Suprapubic skin (tissue), 4 donors: ENCODE measurements around the gene ERCC2. TPM values are rescaled to one million over a fixed set of nuclear protein-coding genes. Genes with fewer than 3 reads are reported as not detected.

ENCODE experiments used
- DNase-seq, 2 donors: peaks; one replicate each; pipeline ENCODE4 v3.0.0-alpha.2; 2019; ENCODE audit warnings: low spot score in 2 of 2
- H3K27ac ChIP-seq: fragments of 200-600 bp; sonication (generic); one replicate; pipeline ENCODE4 v1.5.1; 2019
- H3K27me3 ChIP-seq: fragments of 200-600 bp; sonication (generic); one replicate; pipeline ENCODE4 v1.5.1; 2019
- H3K36me3 ChIP-seq: fragments of 200-600 bp; sonication (generic); one replicate; pipeline ENCODE4 v1.5.1; 2019
- H3K4me1 ChIP-seq: fragments of 200-600 bp; sonication (generic); one replicate; pipeline ENCODE4 v1.5.1; 2019
- H3K4me3 ChIP-seq: fragments of 200-600 bp; sonication (generic); one replicate; pipeline ENCODE4 v1.5.1; 2019; ENCODE audit warnings: mild to moderate bottlenecking
- H3K9me3 ChIP-seq: fragments of 200-600 bp; sonication (generic); one replicate; pipeline ENCODE4 v1.5.1; 2019
- EP300 ChIP-seq: sonication (generic); formaldehyde crosslinking; IDR thresholded peaks from one replicate; pipeline ENCODE4 v1.6.1; 2017; ENCODE audit warnings: antibody characterized with exemption
- POLR2A ChIP-seq, 2 donors: fragments of 450-650 bp; IDR thresholded peaks; one replicate each; pipeline ENCODE4 v1.6.1; 2017; ENCODE audit warnings: antibody characterized with exemption in 2 of 2, mild to moderate bottlenecking in 2 of 2, moderate library complexity in 2 of 2
- POLR2AphosphoS5 ChIP-seq, 3 donors: sonication (generic); formaldehyde crosslinking; IDR thresholded peaks; one replicate each; pipeline ENCODE4 v1.6.1; 2017; ENCODE audit warnings: antibody characterized with exemption in 3 of 3
- WGBS: methylation state at CpG from one replicate; pipeline ENCODE4 v1.1.5; 2018; 5-methylcytosine and 5-hydroxymethylcytosine counted together
- total RNA-seq, 4 donors: library from RNA; depleted of rRNA; stranded (reverse); fragments of >200 nt; gene quantifications; one replicate each; pipeline ENCODE4 v1.1.0, GENCODE V29; 2016
- TF ChIP-seq, protein P1 (sequence below), 2 donors: fragments of 200-600 bp in 1 of 2; fragments of 450-650 bp in 1 of 2; sonication (generic) in 1 of 2; IDR thresholded peaks; one replicate each; pipeline ENCODE4 v1.5.1; 2016 to 2019; ENCODE audit warnings: antibody characterized with exemption in 2 of 2, mild to moderate bottlenecking in 1 of 2, moderate library complexity in 1 of 2

Gene ERCC2
- total RNA-seq, 4 donors from 2014 or later = 10.2 to 22.3 (median 14.1) TPM

DNA sequence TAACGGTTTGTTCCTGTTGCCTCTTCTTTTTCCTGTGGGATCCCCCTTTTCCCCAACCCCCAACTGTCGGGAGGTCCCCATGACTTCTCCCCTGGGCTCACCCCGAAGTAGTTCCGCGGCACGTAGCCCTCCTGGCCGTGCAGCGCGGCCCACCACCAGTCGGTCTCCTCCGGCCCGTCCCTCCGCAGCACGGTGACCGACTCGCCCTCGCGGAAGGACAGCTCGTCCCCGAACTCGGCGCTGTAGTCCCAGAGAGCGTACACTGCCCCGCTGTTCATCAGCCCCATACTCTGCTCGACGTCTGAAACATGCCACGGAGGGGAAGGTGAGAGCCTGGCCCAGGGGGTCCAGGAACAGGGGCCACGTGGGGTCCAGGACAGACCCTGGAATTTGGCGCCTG, 12.1 kb upstream of the ERCC2 start:
- TF ChIP-seq POLR2A (IDR thresholded peaks at IDR 0.05) (no peak), POLR2AphosphoS5 (IDR thresholded peaks at IDR 0.05) (no peak), EP300 (no peak)
- TF ChIP-seq, protein P1, sequence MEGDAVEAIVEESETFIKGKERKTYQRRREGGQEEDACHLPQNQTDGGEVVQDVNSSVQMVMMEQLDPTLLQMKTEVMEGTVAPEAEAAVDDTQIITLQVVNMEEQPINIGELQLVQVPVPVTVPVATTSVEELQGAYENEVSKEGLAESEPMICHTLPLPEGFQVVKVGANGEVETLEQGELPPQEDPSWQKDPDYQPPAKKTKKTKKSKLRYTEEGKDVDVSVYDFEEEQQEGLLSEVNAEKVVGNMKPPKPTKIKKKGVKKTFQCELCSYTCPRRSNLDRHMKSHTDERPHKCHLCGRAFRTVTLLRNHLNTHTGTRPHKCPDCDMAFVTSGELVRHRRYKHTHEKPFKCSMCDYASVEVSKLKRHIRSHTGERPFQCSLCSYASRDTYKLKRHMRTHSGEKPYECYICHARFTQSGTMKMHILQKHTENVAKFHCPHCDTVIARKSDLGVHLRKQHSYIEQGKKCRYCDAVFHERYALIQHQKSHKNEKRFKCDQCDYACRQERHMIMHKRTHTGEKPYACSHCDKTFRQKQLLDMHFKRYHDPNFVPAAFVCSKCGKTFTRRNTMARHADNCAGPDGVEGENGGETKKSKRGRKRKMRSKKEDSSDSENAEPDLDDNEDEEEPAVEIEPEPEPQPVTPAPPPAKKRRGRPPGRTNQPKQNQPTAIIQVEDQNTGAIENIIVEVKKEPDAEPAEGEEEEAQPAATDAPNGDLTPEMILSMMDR (IDR thresholded peaks at IDR 0.05) = no peak
- no peak for DNase-seq
- H3K27me3 ChIP-seq = peaks cover 20% of the 10 kb centered on the region
- peaks cover 9% of the 10 kb centered on the region for H3K4me1 ChIP-seq
- H3K4me3 ChIP-seq = no peak overlapping the region
- peaks cover 8% of the 10 kb centered on the region for H3K36me3 ChIP-seq
- WGBS = 78% methylated on average over 26 of the region's 29 CpGs
- H3K27ac ChIP-seq = no peak overlapping the region
- no peaks in the 10 kb centered on the region for H3K9me3 ChIP-seq

DNA sequence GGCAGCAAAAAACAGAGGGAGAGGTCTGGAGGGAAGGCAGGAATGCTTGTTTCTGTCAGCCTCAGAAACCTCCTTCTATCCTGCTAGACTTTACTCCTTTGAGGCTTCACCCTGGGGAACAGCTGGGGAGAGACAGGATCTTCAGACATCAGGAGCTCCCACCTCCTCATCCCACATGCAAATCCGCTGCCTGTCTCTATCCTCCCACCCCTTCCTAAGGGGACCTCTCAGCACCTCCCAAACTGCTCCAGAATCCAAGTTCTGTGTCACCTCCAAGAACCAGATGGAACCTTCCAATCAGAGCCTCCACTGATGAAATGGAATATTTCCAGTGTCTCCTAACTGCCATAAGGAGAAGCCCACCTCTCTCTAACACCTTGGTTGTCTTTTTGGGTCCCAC, 9.7 kb upstream of the ERCC2 start:
- Histone ChIP-seq H3K27ac (no peak overlapping the region), H3K36me3 (peaks cover 8% of the 10 kb centered on the region), H3K9me3 (no peaks in the 10 kb centered on the region), H3K4me3 (no peak overlapping the region), H3K27me3 (peaks cover 3% of the 10 kb centered on the region), H3K4me1 (no peaks in the 10 kb centered on the region)
- no peak for TF ChIP-seq POLR2A (IDR thresholded peaks at IDR 0.05)
- no peak for TF ChIP-seq POLR2AphosphoS5 (IDR thresholded peaks at IDR 0.05)
- TF ChIP-seq, protein P1 (IDR thresholded peaks at IDR 0.05) = no peak
- no peak for TF ChIP-seq EP300
- DNase-seq = no peak
- WGBS = 73% methylated on average over 1 of the region's 1 CpG

DNA sequence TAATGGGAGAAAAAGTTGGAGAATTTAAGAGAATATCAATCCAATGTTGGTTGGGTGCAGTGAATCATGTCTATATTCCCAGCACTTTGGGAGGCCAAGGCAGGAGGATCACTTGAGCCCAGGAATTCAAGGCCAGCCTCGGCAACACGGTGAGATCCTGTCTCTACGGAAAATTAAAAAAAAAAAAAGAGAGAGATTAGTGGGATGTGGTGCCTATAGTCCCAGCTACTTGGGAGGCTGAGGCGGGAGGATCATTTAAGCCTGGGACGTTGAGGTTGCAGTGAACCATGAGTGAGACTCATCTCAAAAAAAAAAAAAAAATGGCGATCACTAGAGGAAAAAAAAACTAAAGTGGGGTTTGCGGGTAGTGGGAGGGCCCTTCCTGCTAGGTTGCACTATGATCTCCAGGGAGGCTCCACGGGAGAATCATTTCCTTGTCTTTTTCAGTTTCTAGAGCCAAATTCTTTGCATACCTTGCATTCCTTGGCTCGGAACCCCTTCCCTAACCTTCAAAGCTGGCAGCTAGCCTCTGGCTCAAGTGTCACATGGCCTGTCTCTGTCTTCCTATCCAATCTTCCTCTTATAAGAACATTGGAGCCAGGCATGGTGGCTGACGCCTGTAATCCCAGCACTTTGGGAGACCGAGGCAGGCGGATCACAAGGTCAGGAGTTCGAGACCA, 5.8 kb upstream of the ERCC2 start:
- no peak for DNase-seq
- peaks cover 3% of the 10 kb centered on the region for H3K36me3 ChIP-seq
- H3K4me1 ChIP-seq = peaks cover 2% of the 10 kb centered on the region
- no peaks in the 10 kb centered on the region for H3K27me3 ChIP-seq
- H3K4me3 ChIP-seq = no peak overlapping the region
- whole genome bisulfite sequencing = 32% methylated on average over 13 of the region's 13 CpGs
- H3K27ac ChIP-seq = no peak overlapping the region
- no peaks in the 10 kb centered on the region for H3K9me3 ChIP-seq
- TF ChIP-seq POLR2A (IDR thresholded peaks at IDR 0.05) (no peak), EP300 (no peak), POLR2AphosphoS5 (IDR thresholded peaks at IDR 0.05) (no peak)
- TF ChIP-seq, protein P1 (IDR thresholded peaks at IDR 0.05) = no peak

DNA sequence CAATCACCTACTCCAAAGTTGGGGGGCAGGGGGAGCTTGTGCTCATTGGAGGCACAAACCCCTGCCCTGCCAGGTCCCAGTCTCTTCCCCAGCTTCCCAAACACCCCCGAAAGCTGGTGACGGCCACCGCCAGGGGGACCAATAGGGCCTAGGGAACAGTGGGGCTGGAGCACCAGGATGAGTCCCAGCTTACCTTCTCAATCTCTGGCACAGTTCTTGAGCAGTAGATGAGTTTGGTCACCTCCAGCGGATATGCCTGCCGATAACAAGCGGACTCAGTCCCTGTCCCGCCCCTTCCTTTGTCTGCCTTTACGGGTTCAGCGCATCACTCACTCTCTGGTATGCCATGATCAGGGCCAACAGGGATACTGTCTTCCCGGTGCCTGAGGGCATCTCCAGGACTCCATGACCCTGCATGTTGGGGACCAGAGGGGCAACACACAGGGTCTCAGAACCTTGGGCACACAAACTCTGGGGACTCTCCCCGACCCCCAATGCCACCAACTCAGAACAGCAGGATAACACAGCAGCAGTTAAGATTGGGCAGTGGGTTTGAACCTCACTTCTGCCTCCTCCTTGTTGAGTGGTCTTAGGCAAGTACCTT, 1.5 kb downstream of the ERCC2 start:
- Histone ChIP-seq H3K36me3 (peaks cover 10% of the 10 kb centered on the region), H3K4me1 (peaks cover 20% of the 10 kb centered on the region), H3K9me3 (no peaks in the 10 kb centered on the region), H3K4me3 (no peak overlapping the region), H3K27ac (no peak overlapping the region), H3K27me3 (no peaks in the 10 kb centered on the region)
- no peak for DNase-seq
- 90% methylated on average over 10 of the region's 11 CpGs for WGBS
- TF ChIP-seq POLR2A (IDR thresholded peaks at IDR 0.05) = no peak
- TF ChIP-seq, protein P1 (IDR thresholded peaks at IDR 0.05) = no peak
- no peak for TF ChIP-seq POLR2AphosphoS5 (IDR thresholded peaks at IDR 0.05)
- TF ChIP-seq EP300 = no peak

DNA sequence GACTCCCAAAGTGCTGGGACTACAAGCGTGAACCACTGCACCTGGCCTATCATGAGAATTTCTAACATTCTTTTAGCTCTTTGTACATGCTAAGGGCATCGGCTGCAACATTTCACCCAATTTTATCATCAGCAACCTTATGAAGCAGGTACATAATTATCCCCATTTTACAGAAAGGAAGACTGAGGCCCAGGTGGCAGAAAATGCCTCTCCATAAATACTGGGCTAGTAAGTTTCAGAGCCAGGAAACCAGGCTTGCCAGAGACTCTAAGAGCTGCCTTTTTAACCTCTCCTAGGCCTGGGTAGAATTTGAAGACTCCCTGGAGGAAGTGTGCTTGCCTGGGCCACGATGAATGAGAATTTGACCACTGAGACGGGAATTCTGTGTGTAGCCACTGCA, 2.2 kb downstream of the ERCC2 start:
- WGBS = 91% methylated on average over 4 of the region's 4 CpGs
- no peak for DNase-seq
- H3K36me3 ChIP-seq = peaks cover 17% of the 10 kb centered on the region
- TF ChIP-seq, protein P1 (IDR thresholded peaks at IDR 0.05) = no peak
- TF ChIP-seq EP300 = no peak
- TF ChIP-seq POLR2AphosphoS5 (IDR thresholded peaks at IDR 0.05) = no peak
- TF ChIP-seq POLR2A (IDR thresholded peaks at IDR 0.05) = no peak
- H3K27ac ChIP-seq = no peak overlapping the region
- no peaks in the 10 kb centered on the region for H3K9me3 ChIP-seq
- H3K27me3 ChIP-seq = no peaks in the 10 kb centered on the region
- peaks cover 20% of the 10 kb centered on the region for H3K4me1 ChIP-seq
- no peak overlapping the region for H3K4me3 ChIP-seq
